Psoas muscle (tissue), 8 donors: ENCODE results near the gene ARHGEF38. TPM values are rescaled to one million over a fixed set of nuclear protein-coding genes. Genes with fewer than 3 reads are reported as not detected.

Experiments
- ATAC-seq, 4 donors: fragments of 200-7000 bp; cut with Tn5 transposase; one replicate each; pipeline ENCODE4 v1.9.1; 2020; ENCODE audit warnings: moderate library complexity in 3 of 4, mild to moderate bottlenecking in 2 of 4
- DNase-seq, 2 donors: peaks; one replicate each; pipeline ENCODE4 v3.0.0-alpha.2; 2020
- H3K27ac ChIP-seq: fragments of 200-600 bp; one replicate; pipeline ENCODE4 v1.8.0; 2022
- H3K27me3 ChIP-seq, 3 donors: fragments of 200-600 bp in 1 of 3; one replicate each; pipeline versions ENCODE4 v1.6.1 to v1.8.0; 2013 to 2022; ENCODE audit warnings: low read length in 2 of 3, mild to moderate bottlenecking in 2 of 3, moderate library complexity in 1 of 3; ENCODE audit not compliant: insufficient read depth in 3 of 3
- H3K36me3 ChIP-seq, 2 donors: fragments of 200-600 bp in 1 of 2; one replicate each; pipeline versions ENCODE4 v1.6.1 to v1.8.0; 2013 to 2022; ENCODE audit warnings: low read depth in 1 of 2, mild to moderate bottlenecking in 1 of 2, moderate library complexity in 1 of 2; ENCODE audit not compliant: insufficient read depth in 1 of 2
- H3K4me1 ChIP-seq: fragments of 200-600 bp; one replicate; pipeline ENCODE4 v1.8.0; 2022
- H3K4me3 ChIP-seq: fragments of 200-600 bp; one replicate; pipeline ENCODE4 v1.8.0; 2022; ENCODE audit warnings: mild to moderate bottlenecking
- H3K9me3 ChIP-seq: fragments of 200-600 bp; one replicate; pipeline ENCODE4 v1.8.0; 2022
- WGBS, 3 donors: extraction: QIAGEN DNeasy Blood & Tissue Kit; methylation state at CpG; one replicate each; pipeline versions ENCODE4 v1.1.6 to v1.1.7; 2013; 5-methylcytosine and 5-hydroxymethylcytosine counted together
- intact Hi-C, 2 donors: fragments of 100-400 bp; cut with DNase I; formaldehyde crosslinking; loops; one replicate each; pipeline versions ENCODE4 v1.11.0 to v1.14.2; 2022
- polyA plus RNA-seq, 3 donors: library from polyadenylated mRNA; stranded (reverse); fragments of 200-250 nt; gene quantifications; one replicate each; pipeline ENCODE4 v1.2.3, GENCODE V29; 2013
- total RNA-seq, 4 donors: library from RNA; stranded (reverse); fragmentation: NEBNext Ultra II Directional in 2 of 4; extraction: Animal tissue kit (Norgen Biotek cat#: 25700) in 2 of 4; gene quantifications; one replicate each; pipeline versions ENCODE4 v1.2.1 to v1.2.4, GENCODE V29; 2021 to 2023
- TF ChIP-seq, protein P1 (sequence below): fragments of 200-600 bp; IDR thresholded peaks from one replicate; pipeline ENCODE4 v1.8.0; 2022; ENCODE audit warnings: antibody characterized with exemption
- donor health status: healthy with polysubstance abuse.
- donor health status: DM: no; HTN: no; CAD: no; lungs with moderate emphysema.
- donor health status: Bipolar disorder and iron deficiency.
- donor health status: healthy.
- donor health status: DM: yes; HTN: yes; CAD: no.
- donor health status: DM: no; HTN: no; CAD: no.
- donor health status: DM: no; HTN: no; CAD: no.
- donor health status: DM: yes; HTN: yes; CAD: no.

ARHGEF38 gene
- total and polyA plus RNA-seq, 7 donors, result not detected

DNA sequence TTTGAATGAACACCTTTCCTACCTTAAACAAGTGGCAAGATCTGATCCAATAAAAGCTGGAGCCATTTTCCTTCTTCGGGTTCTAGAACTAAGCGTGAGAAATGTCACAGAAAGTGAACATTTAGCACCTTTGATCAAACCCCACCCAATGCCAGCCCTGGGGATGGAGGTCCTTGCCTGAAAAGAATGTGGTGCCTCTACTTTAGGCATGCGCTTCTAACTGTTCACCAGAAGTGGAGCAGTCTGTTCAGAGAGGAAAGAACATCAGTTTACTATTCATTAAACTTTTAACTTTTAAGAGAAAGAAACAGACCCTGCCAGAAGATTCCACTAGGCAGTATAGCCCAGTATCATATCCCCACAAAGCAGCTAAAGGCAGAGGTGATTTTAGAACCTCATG, 80.2 kb downstream of the ARHGEF38 start:
- TF ChIP-seq, protein P1, sequence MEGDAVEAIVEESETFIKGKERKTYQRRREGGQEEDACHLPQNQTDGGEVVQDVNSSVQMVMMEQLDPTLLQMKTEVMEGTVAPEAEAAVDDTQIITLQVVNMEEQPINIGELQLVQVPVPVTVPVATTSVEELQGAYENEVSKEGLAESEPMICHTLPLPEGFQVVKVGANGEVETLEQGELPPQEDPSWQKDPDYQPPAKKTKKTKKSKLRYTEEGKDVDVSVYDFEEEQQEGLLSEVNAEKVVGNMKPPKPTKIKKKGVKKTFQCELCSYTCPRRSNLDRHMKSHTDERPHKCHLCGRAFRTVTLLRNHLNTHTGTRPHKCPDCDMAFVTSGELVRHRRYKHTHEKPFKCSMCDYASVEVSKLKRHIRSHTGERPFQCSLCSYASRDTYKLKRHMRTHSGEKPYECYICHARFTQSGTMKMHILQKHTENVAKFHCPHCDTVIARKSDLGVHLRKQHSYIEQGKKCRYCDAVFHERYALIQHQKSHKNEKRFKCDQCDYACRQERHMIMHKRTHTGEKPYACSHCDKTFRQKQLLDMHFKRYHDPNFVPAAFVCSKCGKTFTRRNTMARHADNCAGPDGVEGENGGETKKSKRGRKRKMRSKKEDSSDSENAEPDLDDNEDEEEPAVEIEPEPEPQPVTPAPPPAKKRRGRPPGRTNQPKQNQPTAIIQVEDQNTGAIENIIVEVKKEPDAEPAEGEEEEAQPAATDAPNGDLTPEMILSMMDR, result no peak
- H3K27ac ChIP-seq, result no peak overlapping the region
- ATAC-seq (no peak), DNase-seq (no peak)
- intact Hi-C loops, result no loop called here
- H3K9me3 ChIP-seq, result no peaks in the 10 kb centered on the region
- no peaks in the 10 kb centered on the region for H3K27me3 ChIP-seq
- H3K4me1 ChIP-seq, result peaks cover 17% of the 10 kb centered on the region
- 82 to 94% (median 84%) methylated on average over 3 of the region's 3 CpGs for WGBS, 3 donors
- H3K4me3 ChIP-seq, result no peak overlapping the region
- H3K36me3 ChIP-seq, result no peaks in the 10 kb centered on the region

DNA sequence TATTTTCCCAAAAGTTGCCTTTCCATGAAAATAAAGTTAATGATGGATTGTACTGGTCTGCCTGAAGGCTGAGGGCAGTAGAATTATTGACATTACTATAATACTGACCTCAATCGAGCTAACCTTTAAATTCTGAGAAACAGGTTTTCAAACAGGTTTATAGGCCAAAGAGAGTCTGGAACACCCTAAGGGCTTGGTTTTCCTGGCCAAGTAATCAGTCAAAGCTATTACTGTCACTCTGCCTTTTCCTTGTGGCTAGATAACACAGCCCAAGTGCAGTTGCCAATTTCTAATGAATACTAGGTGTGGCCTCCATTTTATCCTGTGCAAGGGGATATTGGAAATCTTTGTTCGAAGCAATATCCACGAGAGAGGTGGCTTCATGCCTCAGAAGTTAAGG, 80.8 kb downstream of the ARHGEF38 start:
- no peaks in the 10 kb centered on the region for H3K27me3 ChIP-seq
- H3K9me3 ChIP-seq, result no peaks in the 10 kb centered on the region
- no peak overlapping the region for H3K4me3 ChIP-seq
- intact Hi-C loops, result no loop called here
- TF ChIP-seq, protein P1, result no peak
- peaks cover 22% of the 10 kb centered on the region for H3K4me1 ChIP-seq
- 51 to 71% (median 53%) methylated on average over 3 of the region's 3 CpGs for WGBS, 3 donors
- no peak overlapping the region for H3K27ac ChIP-seq
- no peak for ATAC-seq
- no peaks in the 10 kb centered on the region for H3K36me3 ChIP-seq
- DNase-seq, result no peak

DNA sequence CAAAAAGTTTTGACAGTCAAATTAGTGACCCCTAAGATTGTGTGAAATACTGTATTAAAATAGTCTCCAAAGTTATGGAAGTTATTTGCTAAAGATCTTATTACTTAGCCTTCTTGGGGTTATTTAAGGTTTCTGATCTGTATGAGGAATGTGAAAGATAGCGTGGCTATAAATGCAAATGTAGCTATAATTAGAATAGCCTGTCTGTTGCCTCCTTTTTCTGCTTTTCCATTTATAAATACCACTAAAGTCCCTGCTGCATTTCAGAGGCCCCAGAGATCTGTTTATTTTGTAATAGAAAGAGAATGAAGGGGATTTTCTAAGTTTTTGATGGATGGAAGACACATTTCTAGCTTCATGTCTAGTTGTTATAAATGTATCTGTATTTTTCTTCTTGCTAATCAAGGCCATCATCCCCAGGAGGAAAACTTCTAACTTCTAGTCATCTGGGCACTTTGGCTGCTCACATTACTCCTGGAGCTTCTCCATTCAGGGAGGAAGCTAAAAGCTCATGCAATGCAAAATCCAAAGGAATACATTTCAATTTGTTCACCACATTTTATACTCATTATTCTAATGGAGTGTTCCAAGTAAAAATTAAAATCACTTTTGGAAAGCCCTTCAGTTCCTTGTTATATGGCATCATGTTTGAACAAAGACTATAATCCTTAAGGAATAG, 82.1 kb downstream of the ARHGEF38 start:
- H3K4me1 ChIP-seq, result peaks cover 22% of the 10 kb centered on the region
- ATAC-seq (no peak), DNase-seq (no peak)
- TF ChIP-seq, protein P1, result no peak
- intact Hi-C loops, result no loop called here
- H3K27me3 ChIP-seq, result no peaks in the 10 kb centered on the region
- no peak overlapping the region for H3K27ac ChIP-seq
- no peaks in the 10 kb centered on the region for H3K9me3 ChIP-seq
- no peaks in the 10 kb centered on the region for H3K36me3 ChIP-seq
- no peak overlapping the region for H3K4me3 ChIP-seq
- 11 to 21% (median 12%) methylated on average over 1 of the region's 1 CpG for WGBS, 3 donors

DNA sequence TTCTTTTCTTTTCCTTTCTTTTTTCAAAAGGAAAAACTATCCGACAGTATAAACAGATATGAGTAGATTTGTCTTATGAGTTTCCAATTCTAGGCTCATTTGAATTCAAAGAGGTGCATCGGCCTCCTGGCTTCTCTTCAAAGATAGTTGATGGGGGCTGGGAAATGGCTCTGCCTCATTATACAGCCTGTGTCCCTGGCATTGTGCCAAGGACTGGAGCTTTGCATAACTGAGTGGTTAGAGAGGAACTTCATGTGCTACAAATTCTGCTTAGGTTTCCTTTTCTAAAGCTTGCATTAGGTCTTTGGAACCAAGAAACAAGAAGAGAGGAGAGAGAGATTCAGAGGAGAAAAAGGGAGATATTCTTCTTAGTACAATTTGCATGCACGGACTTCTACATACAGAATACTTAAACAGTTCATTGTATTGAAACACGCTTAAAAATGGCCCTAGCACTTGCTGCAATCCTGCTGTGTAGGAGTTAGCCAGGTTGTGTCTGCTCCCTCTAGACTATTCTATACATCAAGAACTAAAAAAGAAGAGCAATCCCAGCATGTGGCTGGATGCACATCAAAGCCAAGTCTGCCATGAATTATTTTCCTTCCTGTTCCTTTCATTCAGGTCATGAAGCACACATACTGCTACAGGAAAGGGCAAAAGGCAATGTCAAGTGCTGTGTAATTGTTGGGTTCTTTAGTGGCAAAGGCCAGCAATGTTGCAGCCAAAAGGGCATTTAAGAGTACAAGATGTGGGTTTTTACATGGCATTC, 85.2 kb downstream of the ARHGEF38 start:
- no peaks in the 10 kb centered on the region for H3K27me3 ChIP-seq
- intact Hi-C loops, result no loop called here
- no peaks in the 10 kb centered on the region for H3K36me3 ChIP-seq
- ATAC-seq, result peak; percentile 44 to 88 (median 66)
- TF ChIP-seq, protein P1, result no peak
- H3K4me3 ChIP-seq, result no peak overlapping the region
- H3K27ac ChIP-seq, result no peak overlapping the region
- DNase-seq, result peak; percentile 58 to 73
- no peaks in the 10 kb centered on the region for H3K9me3 ChIP-seq
- H3K4me1 ChIP-seq, result peaks cover 22% of the 10 kb centered on the region
- WGBS, 3 donors, result 46 to 60% (median 51%) methylated on average over 4 of the region's 4 CpGs
